Measurements from ENCODE around the gene ITPA.
A peak's percentile ranks its signal among the peaks of the same experiment; 100 is the strongest.
"Not testable (repeated sequence)": the region's sequence is repeated elsewhere in the genome, so short reads cannot be mapped to it uniquely, and the experiment has no call there.

The ITPA gene

GRCh38 chr20:3202965-3203314 is 6.4 kb upstream of the ITPA start:
- DNase-seq (ENCODE audit: low spot score) = no peak

GRCh38 chr20:3203315-3204123 is 5.8 kb upstream of the ITPA start:
- no peak for DNase-seq (ENCODE audit: low spot score)

- peak; percentile 94 for DNase-seq (ENCODE audit: low spot score)
These were observed 5.0 kb upstream of the ITPA start, which contains the start of gene DDRGK1 for GRCh38 chr20:3204124-3204794. Gene DDRGK1 (minus strand): TSS chr20:3204682. CDS start chr20:3204627, 55 bp downstream.

GRCh38 chr20:3208786-3209256 is 477 bp upstream of the ITPA start:
- DNase-seq (ENCODE audit: low spot score) = no peak

GRCh38 chr20:3209946-3210317 is 634 bp downstream of the ITPA start:
- no peak for DNase-seq (ENCODE audit: low spot score)

GRCh38 chr20:3210346-3210745 is 1.0 kb downstream of the ITPA start:
- DNase-seq (ENCODE audit: low spot score) = no peak

- DNase-seq (ENCODE audit: low spot score) = no peak
These were observed 3.9 kb downstream of the ITPA start for GRCh38 chr20:3213226-3213625.

- DNase-seq (ENCODE audit: low spot score) = not testable (repeated sequence)
These were observed 6.1 kb downstream of the ITPA start for GRCh38 chr20:3215359-3215917.

- DNase-seq (ENCODE audit: low spot score) = no peak
These were observed 9.2 kb downstream of the ITPA start for GRCh38 chr20:3218307-3218988.

- no peak for DNase-seq (ENCODE audit: low spot score)
These were observed 12.3 kb downstream of the ITPA start for GRCh38 chr20:3221398-3222226.

GRCh38 chr20:3222635-3223600 is 13.6 kb downstream of the ITPA start:
- DNase-seq (ENCODE audit: low spot score) = no peak

- DNase-seq (ENCODE audit: low spot score) = no peak
These were observed 14.3 kb downstream of the ITPA start for GRCh38 chr20:3223651-3223993.

- no peak for DNase-seq (ENCODE audit: low spot score)
These were observed 14.8 kb downstream of the ITPA start for GRCh38 chr20:3223994-3224680.

- no peak for DNase-seq (ENCODE audit: low spot score)
These were observed 15.6 kb downstream of the ITPA start for GRCh38 chr20:3224681-3225421.

GRCh38 chr20:3226093-3226492 is 16.8 kb downstream of the ITPA start:
- DNase-seq (ENCODE audit: low spot score) = no peak

- no peak for DNase-seq (ENCODE audit: low spot score)
These were observed 17.6 kb downstream of the ITPA start for GRCh38 chr20:3226864-3227263.

- DNase-seq (ENCODE audit: low spot score) = no peak
These were observed 18.2 kb downstream of the ITPA start for GRCh38 chr20:3227506-3227905.

- no peak for DNase-seq (ENCODE audit: low spot score)
These were observed 18.8 kb downstream of the ITPA start for GRCh38 chr20:3227936-3228749.

- DNase-seq (ENCODE audit: low spot score) = no peak
These were observed 19.4 kb downstream of the ITPA start for GRCh38 chr20:3228750-3229032.

Measured in COLO829 (cell line).